ENCODE results near the gene PCGF3. TPM values are rescaled to one million over a fixed set of nuclear protein-coding genes. Genes with fewer than 3 reads are reported as not detected.
A peak's percentile ranks its signal among the peaks of the same experiment; 100 is the strongest.

Gene PCGF3, protein sequence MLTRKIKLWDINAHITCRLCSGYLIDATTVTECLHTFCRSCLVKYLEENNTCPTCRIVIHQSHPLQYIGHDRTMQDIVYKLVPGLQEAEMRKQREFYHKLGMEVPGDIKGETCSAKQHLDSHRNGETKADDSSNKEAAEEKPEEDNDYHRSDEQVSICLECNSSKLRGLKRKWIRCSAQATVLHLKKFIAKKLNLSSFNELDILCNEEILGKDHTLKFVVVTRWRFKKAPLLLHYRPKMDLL
- 65.7 and 83.6 TPM in 2 replicates for total RNA-seq

DNA sequence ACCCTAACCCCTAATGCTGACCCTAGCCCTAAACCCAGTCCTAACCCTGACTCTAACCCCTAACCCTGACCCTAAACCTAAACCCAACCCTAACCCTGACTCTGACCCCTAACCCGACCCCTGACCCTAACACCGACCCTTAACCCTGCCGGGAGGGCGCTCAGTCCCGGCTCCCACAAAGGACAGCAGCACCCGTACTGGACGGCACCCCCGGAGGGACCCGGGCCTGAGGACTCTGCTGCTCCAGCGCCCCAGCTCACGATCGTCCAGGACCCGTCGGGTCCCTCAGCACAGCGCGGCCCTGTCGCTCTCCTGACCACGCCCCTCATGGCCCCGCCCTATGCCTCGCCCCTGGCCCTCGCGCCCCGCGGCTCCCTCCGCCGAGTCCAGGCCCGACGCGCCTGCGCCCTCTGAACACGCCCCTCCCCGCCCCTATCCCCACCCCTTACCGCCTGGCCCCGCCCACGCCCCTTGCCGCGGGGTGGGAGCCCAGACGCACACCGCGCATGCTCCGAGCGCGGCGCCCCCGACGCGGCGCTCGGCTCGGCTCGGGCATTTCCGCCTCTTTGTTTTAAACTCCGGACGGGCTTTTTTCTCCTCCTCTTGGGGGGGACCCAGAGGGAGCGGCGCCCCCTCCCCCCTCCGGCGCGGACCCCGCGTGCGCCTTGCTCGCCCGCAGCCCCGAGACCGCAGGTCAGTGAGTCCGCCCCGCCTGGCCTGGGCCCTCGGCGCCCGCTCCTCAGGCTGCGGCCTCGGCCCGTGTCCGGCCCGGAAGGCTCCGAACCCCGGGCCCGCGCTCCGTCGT lies at the start of gene PCGF3:
TSS of gene PCGF3 (plus strand) at position 555 of the 805 bp plus-strand sequence. CDS start 27,849 bp downstream, outside the sequence.
- peak; percentile 81 for DNase-seq (ENCODE audit: low read depth, low spot score)

DNA sequence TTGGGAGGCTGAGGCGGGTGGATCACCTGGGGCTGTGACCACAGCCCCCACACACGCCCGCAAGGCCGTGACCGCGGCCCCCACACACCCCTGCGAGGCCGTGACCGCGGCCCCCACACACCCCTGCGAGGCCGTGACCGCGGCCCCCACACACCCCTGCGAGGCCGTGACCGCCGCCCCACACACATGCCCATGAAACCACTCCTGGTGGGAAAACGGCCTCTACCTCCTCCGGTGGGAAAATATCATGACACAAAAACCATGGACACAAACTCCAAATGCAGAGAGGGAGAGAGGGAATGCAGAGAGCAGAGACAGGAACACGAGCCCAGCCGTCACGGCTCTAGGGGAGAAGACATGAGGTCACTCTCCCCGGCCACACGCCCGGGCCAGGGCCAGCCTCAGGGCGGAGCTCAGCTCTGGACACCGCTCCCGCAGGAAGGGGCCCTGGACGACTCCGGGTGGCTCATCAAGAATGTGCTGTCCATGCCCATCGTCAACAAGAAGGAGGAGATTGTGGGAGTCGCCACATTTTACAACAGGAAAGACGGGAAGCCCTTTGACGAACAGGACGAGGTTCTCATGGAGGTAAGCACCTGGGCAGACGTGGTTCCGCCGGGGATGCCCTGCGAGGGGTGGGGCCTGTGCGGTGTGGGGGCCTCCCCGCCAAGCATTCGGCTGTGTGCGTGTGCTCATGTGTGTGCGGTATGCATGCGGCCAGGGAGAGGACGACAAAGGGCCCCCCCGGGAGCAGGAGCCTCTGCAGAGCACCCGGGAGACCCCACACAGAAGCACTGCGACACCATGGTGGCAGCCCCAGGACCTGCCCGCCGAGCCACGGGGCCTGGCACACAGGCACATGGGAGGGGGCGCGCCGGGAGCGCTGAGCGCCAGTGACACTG lies 48.9 kb upstream of the PCGF3 start:
- DNase-seq (ENCODE audit: low read depth, low spot score) = no peak

DNA sequence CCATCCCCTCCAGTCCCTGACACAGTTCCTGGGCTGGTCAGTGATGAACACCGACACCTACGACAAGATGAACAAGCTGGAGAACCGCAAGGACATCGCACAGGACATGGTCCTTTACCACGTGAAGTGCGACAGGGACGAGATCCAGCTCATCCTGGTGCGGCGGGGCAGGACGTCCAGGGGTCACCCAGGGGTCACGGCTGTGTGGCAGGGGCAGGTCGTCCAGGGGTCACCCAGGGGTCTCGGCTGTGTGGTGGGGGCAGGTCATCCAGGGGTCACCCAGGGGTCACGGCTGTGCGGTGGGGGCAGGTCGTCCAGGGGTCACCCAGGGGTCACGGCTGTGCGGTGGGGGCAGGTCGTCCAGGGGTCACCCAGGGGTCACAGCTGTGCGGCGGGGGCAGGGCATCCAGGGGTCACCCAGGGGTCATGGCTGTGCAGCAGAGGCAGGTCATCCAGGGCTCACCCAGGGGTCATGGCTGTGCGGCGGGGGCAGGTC lies 48.2 kb upstream of the PCGF3 start:
- no peak for DNase-seq (ENCODE audit: low read depth, low spot score)

DNA sequence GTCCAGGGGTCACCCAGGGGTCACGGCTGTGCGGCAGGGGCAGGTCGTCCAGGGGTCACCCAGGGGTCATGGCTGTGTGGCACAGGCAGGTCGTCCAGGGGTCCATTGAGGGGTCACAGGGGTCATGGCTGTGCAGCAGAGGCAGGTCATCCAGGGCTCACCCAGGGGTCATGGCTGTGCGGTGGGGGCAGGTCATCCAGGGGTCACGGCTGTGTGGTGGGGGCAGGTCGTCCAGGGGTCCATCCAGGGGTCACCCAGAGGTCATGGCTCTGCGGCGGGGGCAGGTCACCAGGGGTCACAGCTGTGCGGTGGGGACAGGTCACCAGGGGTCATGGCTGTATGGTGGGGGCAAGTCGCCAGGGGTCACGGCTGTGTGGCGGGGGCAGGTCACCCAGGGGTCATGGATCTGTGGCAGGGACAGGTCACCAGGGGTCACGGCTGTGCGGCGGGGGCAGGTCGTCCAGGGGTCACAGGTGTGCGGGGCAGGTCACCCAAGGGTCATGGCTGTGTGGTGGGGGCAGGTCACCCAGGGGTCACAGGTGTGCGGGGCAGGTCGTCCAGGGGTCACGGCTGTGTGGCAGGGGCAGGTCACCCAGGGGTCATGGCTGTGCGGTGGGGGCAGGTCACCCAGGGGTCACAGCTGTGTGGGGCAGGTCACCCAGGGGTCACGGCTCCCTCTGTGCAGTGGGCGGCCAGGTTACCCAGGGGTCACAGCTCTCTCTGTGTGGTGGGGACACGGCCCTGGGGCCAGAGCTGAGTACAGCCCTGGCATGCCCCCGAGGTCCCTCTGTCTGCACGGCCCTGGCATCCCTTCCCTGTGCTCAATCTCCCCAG lies 47.6 kb upstream of the PCGF3 start:
- DNase-seq (ENCODE audit: low read depth, low spot score) = no peak

DNA sequence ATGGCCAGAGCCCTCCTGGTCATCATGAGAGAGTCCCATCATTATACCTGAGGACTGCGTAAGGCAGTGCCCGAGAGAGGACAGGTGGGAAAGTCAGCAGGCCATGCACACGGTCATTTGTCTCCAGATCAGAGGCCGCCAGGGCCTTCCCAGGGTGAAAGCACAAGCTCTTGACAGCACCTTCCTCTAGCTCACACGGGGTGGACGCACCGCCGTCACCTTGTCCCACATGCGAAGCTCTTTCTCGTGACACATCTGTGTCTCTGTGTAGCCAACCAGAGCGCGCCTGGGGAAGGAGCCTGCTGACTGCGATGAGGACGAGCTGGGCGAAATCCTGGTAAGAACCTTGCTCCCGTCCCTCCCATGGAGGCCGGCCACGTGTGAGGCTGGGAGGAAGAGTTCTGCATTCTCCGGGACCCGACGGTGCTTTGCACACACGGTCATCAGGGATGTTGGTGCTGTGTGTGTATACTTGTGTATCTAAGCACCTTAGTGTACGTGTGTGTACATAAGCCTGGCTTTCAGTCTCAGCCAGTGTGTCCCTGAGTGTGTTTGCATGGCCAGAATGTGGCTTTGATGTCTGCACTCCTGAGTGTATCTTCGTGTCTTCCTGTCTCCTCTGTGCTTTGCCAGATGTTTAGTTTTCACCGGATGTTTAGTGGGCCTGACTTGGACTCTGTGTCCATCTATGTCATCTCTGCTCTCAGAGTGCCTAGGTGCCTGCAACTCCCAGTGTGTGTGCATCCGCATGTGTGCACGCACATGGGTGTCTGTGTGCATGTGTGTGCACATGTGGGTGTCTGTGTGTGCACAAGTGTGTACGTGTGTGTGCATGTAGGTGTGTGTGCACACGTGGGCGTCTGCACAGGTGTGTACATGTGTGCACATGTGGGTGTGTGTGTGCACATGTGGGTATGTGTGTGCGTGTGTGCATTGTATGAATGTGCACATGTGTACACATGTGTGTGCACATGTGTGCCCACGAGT lies 46.7 kb upstream of the PCGF3 start:
- DNase-seq (ENCODE audit: low read depth, low spot score) = no peak

DNA sequence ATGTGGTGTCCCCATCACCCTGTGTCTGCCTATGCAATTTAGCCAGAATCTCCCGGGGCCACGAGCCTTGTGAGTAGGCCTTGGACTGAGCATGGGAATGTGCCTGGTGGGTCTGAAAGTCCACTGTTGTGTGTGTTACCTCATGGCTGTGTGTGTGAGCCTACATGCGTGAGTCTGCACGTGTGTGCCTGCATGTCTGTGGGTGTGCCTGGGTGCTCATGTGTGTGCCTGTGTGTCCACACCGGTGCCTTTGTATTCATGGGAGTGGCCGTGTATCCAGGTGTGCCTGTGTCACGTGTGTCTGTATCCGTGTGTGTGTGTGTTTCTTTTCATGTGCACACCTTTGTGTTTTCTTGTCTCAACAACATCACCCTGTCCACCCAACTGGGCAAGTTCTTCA lies 45.8 kb upstream of the PCGF3 start:
- DNase-seq (ENCODE audit: low read depth, low spot score) = no peak

DNA sequence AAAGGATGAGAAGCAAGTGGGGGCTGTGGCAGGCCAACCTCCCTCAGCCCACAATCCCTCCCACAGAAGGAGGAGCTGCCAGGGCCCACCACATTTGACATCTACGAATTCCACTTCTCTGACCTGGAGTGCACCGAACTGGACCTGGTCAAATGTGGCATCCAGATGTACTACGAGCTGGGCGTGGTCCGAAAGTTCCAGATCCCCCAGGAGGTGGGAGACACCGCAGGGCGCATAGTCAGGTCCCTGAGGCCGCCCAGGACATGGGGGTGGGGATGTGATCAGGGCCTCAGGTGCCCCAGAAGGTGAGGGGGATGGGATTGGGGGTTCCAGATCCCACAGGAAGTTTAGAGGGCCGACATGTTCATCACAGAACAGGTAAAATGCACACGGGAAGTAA lies 45.2 kb upstream of the PCGF3 start:
- no peak for DNase-seq (ENCODE audit: low read depth, low spot score)

DNA sequence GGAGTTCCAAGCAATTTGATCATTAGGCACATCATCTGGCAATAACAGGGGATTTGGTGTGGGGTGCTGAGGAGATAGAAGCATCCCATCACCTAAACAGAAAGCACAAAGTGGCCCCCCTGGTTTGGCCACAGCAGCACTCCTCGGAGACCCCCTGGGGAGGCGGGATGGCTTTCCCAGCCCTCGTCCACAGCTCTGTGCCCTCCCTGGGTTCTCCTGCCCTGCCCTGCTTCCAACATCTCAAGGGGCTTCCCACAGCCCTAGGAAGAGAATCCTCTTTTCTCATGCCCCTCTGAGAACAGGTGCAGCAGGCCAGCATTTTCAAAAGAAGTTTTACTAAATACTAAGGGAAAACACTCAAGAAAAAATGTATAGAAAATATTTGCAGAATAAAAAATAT lies 44.4 kb upstream of the PCGF3 start:
- no peak for DNase-seq (ENCODE audit: low read depth, low spot score)

DNA sequence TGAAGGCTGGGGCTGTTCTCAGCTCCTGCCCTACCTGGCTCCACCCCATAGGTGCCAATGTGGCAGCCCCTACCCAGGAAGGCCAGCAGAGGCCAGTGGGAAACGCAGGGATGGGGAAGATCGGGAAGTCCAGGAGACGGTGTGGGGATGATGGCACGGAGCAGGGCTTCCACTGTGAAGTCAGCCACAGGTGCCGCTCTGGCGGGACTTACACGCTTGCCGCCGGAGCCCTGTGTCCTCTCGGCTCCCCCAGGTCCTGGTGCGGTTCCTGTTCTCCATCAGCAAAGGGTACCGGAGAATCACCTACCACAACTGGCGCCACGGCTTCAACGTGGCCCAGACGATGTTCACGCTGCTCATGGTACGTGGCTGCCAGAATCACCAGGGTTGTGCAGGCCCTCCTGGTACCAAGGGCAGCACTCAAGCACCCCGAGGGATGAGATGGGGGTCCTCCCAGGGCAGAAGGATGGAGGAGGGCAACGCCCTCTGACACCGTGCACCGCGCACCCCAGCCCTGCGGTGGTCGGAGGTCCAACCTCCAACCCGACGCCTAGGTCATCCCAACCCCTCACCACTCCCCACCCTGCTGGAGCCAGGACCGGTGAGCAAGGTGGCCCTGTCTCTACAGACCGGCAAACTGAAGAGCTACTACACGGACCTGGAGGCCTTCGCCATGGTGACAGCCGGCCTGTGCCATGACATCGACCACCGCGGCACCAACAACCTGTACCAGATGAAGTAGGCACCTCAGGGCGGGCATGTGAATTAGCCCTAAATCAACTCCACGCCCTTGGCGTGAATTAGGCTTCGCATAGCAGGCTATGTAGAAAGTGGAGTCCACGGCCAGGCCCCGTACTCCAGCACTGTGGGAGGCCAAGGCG lies 43.5 kb upstream of the PCGF3 start:
- no peak for DNase-seq (ENCODE audit: low read depth, low spot score)

DNA sequence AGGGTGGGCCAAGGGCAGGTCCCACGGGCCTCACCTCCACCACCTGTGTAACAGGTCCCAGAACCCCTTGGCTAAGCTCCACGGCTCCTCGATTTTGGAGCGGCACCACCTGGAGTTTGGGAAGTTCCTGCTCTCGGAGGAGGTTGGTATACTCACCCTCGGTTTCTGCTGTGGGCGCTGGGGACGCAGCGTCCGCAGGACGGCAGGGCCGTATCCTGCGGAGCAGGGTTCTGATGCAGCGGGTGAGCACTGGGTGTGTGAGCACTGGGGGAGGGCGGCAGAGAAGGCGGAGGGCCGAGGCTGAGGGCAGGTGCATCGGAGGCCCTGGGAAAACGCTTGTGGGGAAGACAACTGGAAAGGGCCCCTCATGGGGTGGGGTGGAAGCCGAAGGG lies 42.6 kb upstream of the PCGF3 start:
- no peak for DNase-seq (ENCODE audit: low read depth, low spot score)

DNA sequence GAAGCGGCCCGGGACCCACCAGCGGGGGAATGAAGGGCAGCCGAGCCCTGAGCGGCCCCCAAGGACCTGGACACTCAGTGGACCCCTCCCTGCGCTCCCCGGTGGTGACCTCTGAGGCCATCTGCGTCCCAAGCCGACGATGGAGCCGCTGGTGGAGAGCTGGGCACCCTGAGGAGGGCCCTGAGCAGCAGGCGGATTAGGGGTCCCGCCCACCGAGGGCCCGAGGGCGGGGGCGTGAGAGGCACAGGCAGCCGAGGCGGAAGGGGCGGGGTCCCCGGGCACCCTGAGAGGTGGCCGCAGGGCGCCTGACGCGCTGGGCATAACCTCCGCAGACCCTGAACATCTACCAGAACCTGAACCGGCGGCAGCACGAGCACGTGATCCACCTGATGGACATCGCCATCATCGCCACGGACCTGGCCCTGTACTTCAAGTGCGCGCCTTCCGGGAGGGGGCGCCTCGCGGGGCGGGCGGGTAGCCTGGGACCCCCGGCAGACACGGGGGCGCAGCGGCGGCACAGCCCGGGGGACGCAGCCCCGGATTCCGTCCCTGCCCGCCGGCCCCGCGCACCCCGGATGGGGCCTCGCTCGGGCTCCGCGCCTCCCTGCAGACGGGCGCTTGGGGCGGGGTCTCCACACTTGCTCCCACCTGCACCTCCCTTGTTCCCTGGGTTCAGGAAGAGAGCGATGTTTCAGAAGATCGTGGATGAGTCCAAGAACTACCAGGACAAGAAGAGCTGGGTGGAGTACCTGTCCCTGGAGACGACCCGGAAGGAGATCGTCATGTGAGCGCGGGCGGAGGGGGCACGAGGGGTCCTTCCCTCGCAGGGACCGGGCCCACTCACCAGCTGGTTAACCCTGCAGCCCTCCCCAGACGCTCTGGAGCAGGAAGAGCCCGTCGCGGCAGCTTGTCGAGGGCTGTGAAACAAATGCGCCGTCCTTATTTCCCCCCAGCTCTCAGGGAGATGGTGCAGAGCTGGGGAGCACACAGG lies 41.9 kb upstream of the PCGF3 start:
- no peak for DNase-seq (ENCODE audit: low read depth, low spot score)

DNA sequence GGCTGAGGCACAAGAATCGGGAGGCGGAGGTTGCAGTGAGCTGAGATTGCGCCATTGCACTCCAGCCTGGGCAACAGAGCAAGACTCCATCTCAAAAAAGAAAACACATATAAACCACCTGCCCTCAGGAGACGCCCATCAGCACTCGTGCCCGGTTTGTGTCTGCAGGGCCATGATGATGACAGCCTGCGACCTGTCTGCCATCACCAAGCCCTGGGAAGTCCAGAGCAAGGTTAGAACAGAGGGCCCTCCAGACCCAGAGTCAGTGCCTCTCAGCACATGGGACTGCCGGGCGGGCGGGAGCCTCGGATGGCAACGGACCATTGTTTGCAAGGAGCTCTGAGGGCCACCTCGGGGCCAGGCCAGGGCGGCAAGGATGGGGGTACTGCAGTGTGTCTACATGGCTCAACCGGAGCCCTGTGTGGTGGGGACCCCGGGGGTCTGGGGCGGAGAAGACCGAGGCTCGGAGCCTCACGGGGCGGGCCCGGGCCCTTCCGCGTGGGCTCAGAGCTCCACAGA lies 40.9 kb upstream of the PCGF3 start:
- DNase-seq (ENCODE audit: low read depth, low spot score) = no peak

DNA sequence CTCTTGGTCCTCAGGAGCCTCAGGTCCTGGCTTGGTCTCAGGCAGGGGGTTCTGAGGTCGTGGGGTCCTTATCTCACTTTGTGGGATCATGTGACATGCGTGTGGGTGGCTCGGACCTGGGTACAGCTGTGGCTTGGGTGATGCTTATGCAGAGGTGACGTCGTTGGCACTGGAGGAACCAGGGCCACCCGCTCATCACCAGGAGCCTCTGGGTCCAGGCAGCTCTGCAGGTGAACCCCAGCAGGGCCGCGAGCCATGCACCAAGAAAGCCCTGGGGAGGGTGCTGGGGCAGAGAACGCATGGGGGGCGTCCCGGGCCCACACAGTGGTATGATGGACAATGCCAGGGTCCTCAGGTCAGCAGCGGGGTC lies 40.3 kb upstream of the PCGF3 start:
- DNase-seq (ENCODE audit: low read depth, low spot score) = no peak

DNA sequence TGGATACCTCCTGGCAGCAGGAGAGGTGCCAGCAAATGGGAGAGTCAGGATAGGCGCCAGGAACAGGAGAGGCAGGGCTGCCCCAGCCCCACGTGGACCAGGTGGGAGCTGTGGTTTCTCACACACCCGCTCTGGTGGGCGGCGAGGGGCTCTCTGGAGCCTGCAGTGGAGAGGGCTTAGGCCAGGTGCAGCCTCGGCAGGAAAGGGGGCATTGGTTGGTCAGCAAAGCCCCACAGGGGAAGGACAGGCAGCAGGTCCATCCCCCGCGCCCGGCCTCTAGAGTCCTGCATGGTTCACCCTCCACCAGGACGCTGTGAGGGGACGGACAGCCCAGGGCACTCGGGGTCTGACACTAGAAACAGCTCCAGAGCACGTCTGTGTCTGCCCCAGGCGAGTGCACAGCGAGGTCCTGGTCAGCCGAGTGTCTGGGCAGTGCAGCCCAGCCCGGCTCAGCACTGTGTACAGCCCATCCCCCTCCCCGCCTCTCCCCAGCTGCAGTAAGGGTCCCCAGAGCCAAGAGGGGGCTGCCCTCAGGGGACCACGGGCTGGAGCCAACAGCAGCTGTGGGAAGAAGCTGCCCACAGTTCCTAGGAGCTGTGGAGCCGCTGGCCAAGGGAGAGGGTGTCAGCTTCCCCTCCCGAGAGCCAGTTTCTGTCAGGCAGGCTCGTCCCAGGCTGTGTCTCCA lies 39.7 kb upstream of the PCGF3 start:
- DNase-seq (ENCODE audit: low read depth, low spot score) = no peak

DNA sequence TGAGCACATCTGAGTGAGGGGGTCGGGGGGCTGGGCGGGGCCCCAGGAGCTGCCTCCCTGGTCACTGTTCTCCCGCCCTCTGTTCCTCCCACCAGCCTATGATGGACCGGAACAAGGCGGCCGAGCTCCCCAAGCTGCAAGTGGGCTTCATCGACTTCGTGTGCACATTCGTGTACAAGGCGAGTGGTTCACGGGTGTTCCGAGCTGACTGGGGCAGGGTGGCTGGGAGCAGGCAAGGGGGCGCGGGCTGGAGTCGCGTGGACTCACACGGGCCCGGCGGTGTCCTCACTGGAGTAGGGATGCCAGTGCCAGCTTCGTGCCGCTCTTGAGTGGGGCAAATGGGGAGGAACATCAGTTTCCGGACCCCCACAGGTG lies 39.2 kb upstream of the PCGF3 start:
- no peak for DNase-seq (ENCODE audit: low read depth, low spot score)

DNA sequence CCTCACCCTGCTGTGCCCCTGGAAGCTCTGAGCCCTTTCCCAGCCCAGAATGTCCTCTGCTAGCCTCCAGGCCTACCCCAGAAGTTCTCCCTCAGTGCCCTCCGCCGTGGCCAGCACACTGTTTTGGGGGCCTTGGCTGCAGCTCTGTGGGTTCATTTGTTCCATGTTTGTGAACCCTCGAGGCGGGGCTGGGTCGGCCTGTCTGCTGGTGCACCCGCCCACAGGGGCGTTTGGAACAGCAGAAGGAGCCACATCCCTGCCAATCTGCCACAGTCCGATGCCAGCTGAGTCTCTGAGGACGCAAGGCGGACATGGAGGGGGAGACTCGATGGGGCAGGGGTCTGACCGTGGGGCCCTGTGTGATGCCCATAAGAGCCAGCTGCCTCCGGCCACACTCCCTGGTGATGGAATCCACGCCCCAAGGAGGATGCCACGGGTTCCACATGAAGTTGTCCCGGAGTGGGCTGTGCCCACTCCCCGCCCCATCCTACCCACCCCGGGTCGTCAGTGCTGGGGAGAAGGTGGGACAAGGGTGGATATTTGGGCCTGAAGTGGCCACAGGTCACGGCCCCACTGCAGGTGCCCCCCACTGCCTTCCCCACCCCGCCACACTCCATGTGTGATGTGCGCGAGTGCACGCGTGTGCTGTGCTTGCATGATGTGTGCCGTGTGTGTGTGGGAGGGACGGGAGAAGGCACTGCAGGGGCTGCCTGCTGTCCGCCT lies 38.6 kb upstream of the PCGF3 start:
- DNase-seq (ENCODE audit: low read depth, low spot score) = no peak
